ENCODE data around the gene PAQR6.
"Not testable (repeated sequence)": the region's sequence is repeated elsewhere in the genome, so short reads cannot be mapped to it uniquely, and the experiment has no call there.

The PAQR6 gene

DNA sequence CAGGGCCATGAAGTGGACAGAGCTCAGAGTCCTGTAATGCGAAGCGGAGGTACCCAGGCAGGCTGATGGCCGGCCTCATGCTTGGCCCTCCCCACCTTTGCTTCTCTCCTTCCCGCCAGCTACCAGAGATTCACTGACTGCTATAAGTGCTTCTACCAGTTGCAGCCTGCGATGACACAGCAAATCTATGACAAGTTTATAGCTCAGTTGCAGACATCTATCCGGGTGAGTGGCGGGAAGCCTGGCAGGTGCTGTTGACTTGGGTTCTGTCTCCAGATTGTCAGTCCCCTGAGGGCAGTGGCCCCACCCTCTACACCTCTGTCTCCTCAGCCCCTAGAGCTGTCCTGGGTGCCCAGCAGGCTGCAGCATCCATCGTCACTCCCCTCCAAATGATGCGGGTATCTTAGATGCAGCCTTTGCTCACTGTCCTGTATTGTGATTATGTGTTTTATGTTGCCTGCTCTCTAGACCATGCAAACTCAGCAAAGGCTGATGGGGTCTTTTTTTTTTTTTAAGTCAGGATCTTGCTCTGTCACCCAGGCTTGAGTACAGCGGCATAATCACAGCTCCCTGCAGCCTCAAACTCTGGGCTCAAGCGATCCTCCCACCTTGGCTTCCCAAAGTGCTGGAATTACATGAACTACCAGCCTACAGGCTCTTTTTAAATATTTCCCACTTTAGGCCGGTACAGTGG lies 15.5 kb downstream of the PAQR6 start:
- DNase-seq (ENCODE audit: low read depth in 2 of 3, low spot score in 1 of 3): no peak

DNA sequence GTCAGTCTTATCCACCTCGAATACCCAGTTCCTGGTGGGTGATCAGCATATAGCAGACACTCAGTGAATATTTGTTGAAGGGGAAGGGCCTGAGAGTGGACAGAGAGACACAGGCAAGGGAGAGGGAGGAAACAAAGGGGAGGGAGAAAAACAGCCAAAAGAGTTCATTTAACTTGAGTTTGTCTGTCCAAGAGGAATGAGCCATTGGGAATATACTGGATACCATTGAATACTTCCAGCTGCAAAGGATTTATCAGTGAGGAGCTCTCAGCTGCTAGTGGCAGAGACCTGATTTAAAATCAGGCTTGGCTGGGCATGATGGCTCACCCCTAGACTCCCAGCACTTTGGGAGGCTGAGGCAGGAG lies 17.4 kb downstream of the PAQR6 start:
- DNase-seq (ENCODE audit: low read depth in 2 of 3, low spot score in 1 of 3): no peak

DNA sequence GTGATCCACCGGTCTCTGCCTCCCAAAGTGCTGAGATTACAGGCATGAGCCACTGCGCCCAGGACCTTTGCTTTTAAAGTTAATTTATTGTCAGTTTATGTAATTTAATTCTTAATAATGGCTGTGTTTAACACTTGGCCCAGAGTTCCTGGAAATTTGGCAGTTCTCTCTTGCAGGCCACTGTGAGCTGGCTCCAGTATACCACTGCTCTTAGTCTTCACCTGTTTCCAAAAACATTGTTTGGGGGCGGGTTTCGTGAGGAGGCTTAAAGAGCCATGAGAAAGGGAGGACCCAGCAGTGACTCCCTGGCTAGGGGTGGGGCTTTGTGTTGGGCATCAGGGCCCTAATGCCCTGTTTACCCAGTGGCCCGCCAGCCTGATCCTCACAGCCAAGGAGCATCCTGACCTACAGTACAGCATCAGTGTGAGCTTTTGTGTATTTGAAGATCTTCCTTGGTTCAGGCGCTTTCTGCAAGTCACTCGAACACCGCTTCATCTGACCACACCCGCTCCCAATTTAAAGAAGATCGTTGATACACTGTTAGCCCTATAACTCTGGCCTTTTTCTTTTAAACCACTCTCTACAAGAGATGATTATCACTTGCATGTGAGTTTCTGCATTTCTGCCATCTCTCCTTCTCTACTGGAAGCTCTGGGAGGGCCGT lies 17.9 kb downstream of the PAQR6 start:
- no peak for DNase-seq (ENCODE audit: low read depth in 2 of 3, low spot score in 1 of 3)

DNA sequence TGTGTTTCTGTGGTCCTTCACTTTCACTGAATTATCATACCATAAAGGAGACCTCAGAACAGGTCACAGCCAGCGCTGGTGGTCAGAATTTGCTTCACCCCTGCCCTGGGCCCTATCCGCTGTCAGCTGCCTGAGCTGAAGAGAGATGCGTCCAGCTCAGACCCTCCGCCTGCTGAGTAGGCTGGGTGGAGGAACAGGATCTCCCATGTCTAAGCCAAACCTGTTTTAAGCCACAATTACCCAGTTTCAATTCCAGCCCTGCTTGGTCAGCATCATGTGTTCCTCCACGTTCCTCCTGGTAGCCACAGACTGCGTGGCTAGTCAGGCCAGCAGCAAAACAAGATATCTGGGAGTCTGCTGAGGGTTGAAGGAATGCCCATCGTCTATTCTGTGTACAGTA lies 19.4 kb downstream of the PAQR6 start:
- no peak for DNase-seq (ENCODE audit: low read depth in 2 of 3, low spot score in 1 of 3)

DNA sequence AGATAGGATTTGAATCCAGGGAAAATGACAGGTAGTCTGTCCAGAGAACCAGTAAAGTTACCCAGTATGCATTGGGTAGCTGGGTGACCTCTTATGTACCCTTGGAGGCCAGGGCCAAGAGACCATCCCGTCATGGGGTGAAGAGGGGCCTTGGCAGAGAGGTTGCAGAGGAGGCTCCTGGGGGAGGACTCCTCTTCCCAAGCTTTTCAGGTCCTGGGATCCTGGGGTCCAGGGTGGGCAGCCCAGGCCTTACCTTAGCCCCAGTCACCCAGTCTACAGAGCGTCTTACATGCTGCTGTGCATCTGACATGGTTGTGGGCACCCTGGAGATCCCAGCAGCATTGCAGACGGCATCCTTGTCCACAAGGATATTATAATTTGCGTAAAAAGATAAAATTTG lies 21.1 kb downstream of the PAQR6 start:
- no peak for DNase-seq (ENCODE audit: low read depth in 2 of 3, low spot score in 1 of 3)

DNA sequence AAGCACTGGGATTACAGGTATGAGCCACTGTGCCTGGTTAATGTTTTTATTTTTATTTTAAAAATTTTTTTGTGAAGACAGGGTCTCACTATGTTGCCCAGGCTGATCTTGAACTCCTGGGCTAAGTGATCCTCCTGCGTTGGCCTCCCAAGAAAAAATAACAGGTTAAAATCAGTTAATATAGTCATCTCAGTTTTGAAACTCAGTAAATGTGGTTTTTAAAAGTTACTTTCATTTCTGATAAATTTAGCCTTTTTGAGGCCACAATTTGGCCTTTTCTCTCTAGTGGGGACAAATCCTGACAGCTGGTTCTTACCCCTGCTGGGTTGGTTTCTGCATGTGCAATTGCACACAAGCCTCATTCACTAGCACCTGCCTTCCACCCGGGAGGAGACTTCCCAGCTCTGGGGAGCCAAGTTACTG lies 21.7 kb downstream of the PAQR6 start:
- peak in 1 of 3 donors; percentile 36 for DNase-seq (ENCODE audit: low read depth in 2 of 3, low spot score in 1 of 3)

DNA sequence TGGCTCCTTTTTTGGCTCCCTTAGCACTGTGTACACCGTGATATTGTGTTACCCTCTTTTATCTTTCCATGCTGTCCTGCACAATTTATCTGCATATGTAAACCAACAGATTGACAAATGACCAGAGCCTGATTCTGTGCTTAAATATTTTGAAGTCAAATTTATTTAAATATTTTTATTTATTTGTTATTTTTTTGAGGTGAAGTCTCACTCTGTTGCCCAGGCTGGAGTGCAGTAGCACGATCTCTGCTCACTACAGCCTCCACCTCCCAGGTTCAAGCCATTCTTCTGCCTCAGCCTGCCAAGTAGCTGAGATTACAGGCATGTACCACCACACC lies 22.2 kb downstream of the PAQR6 start:
- no peak for DNase-seq (ENCODE audit: low read depth in 2 of 3, low spot score in 1 of 3)

DNA sequence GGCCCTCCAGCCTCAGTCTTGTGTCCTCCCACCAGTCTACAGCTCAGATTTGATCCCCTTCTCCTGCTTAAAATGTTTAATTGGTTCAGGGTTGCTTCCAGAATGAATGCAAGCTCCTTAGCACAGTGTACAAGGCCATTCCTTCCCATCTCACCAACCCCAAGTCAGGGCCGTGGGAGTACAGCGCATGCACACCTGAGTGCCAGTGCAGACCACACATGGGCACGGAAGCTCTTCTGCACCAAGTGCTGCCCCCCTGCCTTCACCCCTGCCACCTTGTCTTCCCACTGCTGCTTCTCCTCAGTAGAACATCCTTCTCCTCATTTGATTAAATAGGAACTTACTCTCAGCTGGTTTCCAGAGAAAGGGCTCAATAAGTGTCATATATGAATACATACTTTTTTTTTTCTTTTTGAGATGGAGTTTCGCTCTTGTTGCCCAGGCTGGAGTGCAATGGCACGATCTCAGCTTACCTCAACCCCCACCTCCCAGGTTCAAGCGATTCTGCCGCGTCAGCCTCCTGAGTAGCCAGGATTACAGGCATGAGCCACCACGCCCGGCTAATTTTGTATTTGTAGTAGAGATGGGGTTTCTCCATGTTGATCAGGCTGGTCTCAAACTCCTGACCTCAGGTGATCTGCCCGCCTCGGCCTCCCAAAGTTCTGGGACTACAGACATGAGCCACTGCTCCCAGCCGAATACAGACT lies 25.7 kb downstream of the PAQR6 start:
- no peak for DNase-seq (ENCODE audit: low read depth in 2 of 3, low spot score in 1 of 3)

DNA sequence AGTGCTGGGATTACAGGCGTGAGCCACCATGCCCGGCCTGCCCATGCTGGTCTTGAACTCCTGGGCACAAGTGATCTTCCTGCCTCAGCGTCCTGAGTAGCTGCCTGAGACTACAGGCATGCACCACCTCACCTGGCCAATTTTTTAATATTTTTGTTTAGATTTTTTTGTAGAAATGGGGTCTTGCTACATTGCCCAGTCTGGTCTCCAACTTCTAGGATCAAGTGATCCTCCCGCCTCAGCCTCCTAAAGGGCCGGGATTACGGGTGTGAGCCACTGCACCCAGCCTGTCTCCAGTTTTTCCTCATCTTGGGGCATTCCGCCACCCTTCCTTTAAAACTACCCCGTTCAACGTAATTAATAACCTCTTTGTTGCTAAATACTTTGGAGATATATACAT lies 27.6 kb downstream of the PAQR6 start:
- DNase-seq (ENCODE audit: low read depth in 2 of 3, low spot score in 1 of 3): no peak

DNA sequence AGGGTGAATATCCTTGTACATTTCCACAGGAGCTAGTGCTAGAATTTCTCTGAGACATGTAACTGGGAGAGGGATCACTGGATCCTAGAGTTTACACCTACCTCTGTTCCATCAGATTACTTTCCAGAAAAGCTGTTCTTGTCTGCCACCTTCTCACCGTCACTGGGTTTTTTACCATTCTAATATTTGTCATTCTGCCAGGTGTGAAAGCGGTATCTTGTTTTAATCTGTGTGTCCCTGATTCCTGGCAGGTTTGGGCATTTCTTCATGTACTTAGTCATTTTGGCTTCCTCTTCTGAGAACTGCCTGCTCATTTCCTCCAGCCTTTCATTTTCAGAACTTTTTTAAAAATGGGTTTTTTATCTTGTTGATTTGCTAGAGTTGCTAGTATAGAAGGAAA lies 30.0 kb downstream of the PAQR6 start:
- no peak for DNase-seq (ENCODE audit: low read depth in 2 of 3, low spot score in 1 of 3)

DNA sequence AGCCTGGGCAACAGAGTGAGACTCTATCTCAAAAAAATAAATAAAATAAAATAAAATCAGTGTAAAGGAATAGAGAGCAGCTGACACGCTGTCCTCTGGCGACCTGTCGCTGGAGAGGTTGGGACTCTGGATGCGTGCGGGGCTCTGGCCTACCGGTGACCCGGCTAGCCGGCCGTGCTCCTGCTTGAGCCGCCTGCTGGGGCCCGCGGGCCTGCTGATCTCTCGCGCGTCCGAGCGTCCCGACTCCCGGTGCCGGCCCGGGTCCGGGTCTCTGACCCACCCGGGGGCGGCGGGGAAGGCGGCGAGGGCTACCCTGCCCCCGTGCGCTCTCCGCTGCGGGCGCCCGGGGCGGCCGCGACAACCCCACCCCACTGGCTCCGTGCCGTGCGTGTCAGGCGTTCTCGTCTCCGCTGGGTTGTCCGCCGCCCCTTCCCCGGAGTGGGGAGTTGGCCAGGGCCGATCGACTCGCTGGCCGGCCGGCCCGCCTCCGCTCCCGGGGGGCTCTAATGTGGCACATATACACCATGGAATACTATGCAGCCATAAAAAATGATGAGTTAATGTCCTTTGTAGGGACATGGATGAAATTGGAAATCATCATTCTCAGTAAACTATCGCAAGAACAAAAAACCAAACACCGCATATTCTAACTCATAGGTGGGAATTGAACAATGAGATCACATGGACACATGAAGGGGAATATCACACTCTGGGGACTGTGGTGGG lies 31.3 kb downstream of the PAQR6 start:
- not testable (repeated sequence) for DNase-seq (ENCODE audit: low read depth in 2 of 3, low spot score in 1 of 3)

DNA sequence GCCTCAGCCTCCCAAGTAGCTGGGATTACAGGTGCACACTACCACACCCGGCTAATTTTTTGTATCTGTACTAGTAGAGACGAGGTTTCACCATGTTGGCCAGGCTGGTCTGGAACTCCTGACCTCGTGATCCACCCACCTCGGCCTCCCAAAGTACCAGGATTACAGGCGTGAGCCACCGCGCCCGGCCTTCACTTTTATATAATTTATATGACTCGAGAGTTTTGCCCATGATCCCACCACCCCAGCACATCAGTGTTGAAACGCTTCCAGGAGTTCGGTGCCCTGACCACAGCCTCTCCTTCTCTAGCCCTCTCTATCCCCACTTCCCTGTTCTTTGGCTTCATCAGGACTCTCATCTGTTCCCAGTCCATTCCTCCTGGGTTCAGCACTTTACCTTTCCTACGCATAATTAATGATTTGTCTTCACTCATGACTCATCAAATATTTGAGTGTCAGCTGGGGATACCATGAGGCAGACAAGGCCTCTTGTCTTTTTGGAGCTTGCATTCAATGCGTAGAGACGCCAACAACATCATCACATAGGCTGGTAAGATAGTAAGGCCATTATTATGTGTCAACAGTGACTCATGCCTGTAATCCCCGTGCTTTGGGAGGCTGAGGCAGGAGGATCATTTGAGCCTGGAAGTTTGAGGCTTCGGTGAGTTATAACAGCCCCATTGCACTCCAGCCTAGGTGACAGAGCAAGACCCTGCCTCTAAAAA lies 33.7 kb downstream of the PAQR6 start:
- no peak for DNase-seq (ENCODE audit: low read depth in 2 of 3, low spot score in 1 of 3)

DNA sequence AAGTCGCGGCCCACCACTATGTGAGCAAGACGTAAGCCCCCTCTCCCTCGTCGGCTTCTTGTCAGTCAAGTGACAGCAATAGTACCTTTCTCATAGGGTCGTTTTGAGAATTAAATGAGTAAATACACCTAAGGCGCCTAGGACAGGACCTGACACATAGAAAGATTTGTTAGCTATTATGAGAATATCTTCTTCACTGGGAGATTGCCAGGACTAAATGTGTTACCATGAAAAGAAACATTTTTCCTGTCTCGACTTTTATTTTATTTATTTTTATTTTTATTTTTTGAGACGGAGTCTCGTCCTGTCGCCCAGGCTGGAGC lies 34.3 kb downstream of the PAQR6 start:
- no peak for DNase-seq (ENCODE audit: low read depth in 2 of 3, low spot score in 1 of 3)

DNA sequence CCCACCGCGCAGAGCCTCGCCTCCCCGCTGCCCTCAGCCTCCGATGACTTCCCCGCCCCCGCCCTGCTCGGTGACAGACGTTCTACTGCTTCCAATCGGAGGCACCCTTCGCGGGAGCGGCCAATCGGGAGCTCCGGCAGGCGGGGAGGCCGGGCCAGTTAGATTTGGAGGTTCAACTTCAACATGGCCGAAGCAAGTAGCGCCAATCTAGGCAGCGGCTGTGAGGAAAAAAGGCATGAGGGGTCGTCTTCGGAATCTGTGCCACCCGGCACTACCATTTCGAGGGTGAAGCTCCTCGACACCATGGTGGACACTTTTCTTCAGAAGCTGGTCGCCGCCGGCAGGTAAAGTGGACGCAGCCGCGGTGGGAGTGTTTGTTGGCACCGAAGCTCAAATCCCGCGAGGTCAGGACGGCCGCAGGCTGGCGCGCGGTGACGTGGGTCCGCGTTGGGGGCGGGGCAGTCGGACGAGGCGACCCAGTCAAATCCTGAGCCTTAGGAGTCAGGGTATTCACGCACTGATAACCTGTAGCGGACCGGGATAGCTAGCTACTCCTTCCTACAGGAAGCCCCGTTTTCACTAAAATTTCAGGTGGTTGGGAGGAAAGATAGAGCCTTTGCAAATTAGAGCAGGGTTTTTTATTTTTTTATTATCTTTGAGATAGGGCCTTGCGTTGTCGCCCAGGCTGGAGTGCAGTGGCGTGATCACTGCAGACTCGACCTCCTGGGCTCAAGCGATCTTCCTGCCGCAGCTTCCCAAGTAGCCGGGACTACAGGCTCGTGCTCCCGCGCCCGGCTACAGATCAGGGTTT lies 34.8 kb downstream of the PAQR6 start, which contains the start of gene PMF1:
Gene PMF1, plus strand, starts transcription at position 175 of the 811 bp plus-strand sequence. Its CDS starts 9 bp downstream, at position 184.
- DNase-seq (ENCODE audit: low read depth in 2 of 3, low spot score in 1 of 3): peak; percentile 93 to 96 (median 95)

DNA sequence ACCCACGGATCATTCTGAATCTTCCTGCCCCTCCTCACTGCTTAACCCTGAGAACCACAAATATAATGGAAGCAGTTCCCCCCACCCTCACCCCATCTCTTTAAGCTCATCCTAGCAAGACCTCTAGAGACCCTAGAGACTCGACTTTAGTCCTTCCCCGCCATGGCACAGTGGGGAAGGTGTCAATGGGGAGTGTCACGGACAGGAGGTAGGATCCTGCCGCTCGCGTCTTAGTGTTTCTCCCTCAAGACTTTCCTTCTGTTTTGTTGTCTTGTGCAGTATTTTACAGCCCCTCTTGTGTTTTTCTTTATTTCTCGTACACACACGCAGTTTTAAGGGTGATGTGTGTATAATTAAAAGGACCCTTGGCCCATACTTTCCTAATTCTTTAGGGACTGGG lies 35.7 kb downstream of the PAQR6 start:
- no peak for DNase-seq (ENCODE audit: low read depth in 2 of 3, low spot score in 1 of 3)

DNA sequence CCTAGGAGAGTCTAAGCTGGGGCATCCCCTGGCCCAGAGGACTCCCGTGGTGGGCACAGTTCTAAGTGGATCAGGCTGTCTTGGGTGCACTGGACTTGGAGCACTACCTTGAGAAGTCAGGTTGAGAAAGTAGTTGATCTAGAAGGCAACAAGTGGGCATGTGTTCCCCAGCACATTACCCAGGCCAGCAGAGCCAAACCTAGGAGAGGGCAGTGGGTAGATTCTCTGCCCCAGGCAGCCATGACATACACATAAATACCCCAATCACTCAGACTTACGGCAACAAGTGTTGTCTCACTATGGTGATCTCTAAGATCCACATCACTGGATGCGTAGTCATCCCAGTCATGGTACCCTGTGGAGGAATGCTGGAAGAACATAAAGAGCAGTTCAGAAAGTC lies 36.6 kb downstream of the PAQR6 start:
- DNase-seq (ENCODE audit: low read depth in 2 of 3, low spot score in 1 of 3): no peak

DNA sequence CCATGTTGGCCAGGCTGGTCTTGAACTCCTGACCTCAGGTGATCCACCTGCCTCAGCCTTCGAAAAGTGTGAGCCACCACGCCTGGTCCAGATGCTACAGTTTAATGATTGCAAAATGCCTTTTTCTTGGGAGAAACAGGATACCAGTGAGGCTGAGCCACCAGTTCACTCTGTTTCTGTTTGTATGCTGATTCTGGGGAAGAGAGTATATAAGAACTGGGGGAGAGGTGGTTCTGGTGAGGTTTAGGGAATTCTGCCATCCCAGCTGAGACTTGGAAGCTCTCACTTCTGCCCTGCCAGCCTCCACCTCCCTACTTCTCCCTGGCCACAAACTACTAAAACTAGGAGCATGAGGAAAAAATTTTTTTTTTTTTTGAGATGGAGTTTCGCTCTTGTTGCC lies 43.2 kb downstream of the PAQR6 start:
- DNase-seq (ENCODE audit: low read depth in 2 of 3, low spot score in 1 of 3): no peak

DNA sequence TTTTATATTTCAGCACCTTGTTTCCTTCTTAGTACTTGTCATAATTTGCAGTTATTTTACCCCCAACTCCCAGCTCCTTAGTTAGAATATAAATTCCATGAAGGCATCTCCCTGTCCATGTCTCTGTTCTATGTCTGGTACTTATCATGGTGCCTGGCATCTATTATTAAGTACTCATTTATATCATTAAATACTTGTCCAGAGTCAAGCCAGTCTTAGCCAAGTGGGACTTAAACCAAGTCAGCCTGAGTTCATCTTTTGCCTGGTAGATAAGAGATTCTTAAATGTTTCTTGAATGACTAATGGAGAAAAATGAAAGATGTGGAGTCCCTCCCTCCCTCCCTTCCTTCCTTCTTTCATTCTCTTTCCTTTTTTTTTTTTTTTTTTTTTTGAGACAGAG lies 44.5 kb downstream of the PAQR6 start:
- DNase-seq (ENCODE audit: low read depth in 2 of 3, low spot score in 1 of 3): no peak

DNA sequence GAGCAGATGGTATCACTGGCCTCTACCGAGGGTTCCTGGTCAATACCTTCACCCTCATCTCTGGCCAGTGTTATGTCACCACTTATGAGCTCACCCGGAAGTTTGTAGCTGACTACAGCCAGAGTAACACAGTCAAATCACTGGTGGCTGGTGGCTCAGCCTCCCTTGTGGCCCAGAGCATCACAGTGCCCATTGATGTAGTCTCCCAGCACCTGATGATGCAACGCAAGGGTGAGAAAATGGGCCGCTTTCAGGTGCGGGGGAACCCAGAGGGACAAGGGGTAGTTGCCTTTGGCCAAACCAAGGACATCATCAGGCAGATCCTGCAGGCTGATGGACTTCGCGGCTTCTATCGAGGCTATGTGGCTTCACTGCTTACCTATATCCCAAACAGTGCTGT lies 47.8 kb downstream of the PAQR6 start:
- no peak for DNase-seq (ENCODE audit: low read depth in 2 of 3, low spot score in 1 of 3)

DNA sequence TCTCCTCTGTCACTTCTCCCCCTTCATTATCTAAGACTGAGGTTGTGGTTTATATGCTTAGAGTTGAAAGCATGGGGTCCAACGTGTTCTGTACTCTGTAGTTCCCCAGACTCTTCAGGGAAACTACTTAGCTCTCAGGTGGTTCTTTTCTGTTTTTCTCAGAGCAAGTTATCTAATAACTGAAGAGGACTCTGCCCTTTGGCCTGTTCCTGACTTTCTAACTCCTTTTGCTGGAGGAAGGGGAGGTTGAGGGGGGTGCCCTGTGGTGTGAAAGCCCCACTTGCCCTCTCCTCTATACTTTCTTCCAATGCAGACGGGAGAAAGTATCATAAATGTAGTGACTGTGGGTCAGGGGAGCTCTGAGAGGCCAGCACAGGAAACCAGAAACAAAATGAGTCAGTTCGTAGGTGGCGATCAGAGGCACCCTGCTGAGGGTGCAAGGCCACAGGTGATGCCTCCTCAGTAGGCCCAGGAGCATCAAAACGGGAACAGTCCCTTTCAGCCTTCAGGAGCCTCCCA lies 49.0 kb downstream of the PAQR6 start:
- no peak for DNase-seq (ENCODE audit: low read depth in 2 of 3, low spot score in 1 of 3)
